SK-N-SH treated with all-trans-retinoic acid at 6 μM for 48 hours (cell line): ENCODE data around the gene KCNMB2.

Source experiments
- PPARA ChIP-seq: fragments of 250-450 bp; sonication (Bioruptor Pico); IDR thresholded peaks from 2 replicates; pipeline ENCODE4 v1.5.0; 2020; ENCODE audit warnings: mild to moderate bottlenecking, borderline replicate concordance
- TOX ChIP-seq: fragments of 250-450 bp; sonication (Bioruptor Pico); IDR thresholded peaks from 2 replicates; pipeline ENCODE4 v1.8.0; 2021; ENCODE audit warnings: mild to moderate bottlenecking, moderate library complexity, borderline replicate concordance
- ZC3H10 ChIP-seq: fragments of 250-450 bp; sonication (Bioruptor Pico); IDR thresholded peaks from 2 replicates; pipeline ENCODE4 v1.5.1; 2021; ENCODE audit warnings: mild to moderate bottlenecking, moderate library complexity
- TF ChIP-seq, protein P1 (sequence below): fragments of 250-450 bp; sonication (Bioruptor Pico); IDR thresholded peaks from 2 replicates; pipeline ENCODE4 v1.8.0; 2020; ENCODE audit warnings: mild to moderate bottlenecking, moderate library complexity, borderline replicate concordance
- TF ChIP-seq, protein P2 (sequence below): fragments of 250-450 bp; sonication (Bioruptor Pico); IDR thresholded peaks from 2 replicates; pipeline ENCODE4 v1.8.0; 2021; ENCODE audit warnings: low read depth, mild to moderate bottlenecking, moderate library complexity, borderline replicate concordance

DNA sequence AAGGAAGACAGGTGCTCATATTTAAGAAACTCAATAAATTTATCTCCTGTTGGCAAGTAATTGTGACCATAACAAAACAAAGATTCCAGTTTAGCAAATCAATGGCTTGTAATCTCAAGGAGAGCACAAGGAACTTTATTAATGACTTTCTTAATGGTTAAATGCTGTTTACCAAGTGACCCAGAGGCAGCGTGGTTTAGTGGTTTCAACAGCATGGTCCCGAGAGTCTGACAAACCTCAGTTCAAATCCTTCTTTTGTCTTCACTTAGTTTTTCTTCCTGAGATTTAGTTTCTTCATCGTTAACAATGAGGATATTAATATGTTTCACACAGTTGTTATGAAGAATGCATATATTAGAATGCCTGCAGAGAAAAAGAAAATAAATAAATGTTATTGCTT, 212.6 kb downstream of the KCNMB2 start:
- no peak for TF ChIP-seq ZC3H10 (CRISPR knock-in tag)
- TF ChIP-seq, protein P1, sequence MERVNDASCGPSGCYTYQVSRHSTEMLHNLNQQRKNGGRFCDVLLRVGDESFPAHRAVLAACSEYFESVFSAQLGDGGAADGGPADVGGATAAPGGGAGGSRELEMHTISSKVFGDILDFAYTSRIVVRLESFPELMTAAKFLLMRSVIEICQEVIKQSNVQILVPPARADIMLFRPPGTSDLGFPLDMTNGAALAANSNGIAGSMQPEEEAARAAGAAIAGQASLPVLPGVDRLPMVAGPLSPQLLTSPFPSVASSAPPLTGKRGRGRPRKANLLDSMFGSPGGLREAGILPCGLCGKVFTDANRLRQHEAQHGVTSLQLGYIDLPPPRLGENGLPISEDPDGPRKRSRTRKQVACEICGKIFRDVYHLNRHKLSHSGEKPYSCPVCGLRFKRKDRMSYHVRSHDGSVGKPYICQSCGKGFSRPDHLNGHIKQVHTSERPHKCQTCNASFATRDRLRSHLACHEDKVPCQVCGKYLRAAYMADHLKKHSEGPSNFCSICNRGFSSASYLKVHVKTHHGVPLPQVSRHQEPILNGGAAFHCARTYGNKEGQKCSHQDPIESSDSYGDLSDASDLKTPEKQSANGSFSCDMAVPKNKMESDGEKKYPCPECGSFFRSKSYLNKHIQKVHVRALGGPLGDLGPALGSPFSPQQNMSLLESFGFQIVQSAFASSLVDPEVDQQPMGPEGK (CRISPR knock-in tag): no peak
- TF ChIP-seq TOX (CRISPR knock-in tag): no peak
- TF ChIP-seq, protein P2, sequence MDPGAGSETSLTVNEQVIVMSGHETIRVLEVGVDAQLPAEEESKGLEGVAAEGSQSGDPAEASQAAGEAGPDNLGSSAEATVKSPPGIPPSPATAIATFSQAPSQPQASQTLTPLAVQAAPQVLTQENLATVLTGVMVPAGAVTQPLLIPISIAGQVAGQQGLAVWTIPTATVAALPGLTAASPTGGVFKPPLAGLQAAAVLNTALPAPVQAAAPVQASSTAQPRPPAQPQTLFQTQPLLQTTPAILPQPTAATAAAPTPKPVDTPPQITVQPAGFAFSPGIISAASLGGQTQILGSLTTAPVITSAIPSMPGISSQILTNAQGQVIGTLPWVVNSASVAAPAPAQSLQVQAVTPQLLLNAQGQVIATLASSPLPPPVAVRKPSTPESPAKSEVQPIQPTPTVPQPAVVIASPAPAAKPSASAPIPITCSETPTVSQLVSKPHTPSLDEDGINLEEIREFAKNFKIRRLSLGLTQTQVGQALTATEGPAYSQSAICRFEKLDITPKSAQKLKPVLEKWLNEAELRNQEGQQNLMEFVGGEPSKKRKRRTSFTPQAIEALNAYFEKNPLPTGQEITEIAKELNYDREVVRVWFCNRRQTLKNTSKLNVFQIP (CRISPR knock-in tag): no peak
- no peak for TF ChIP-seq PPARA (CRISPR knock-in tag)
